DMS 273 (cell line): Measurements from ENCODE around the gene RPS26.
"Not testable (repeated sequence)": the region's sequence is repeated elsewhere in the genome, so short reads cannot be mapped to it uniquely, and the experiment has no call there.

Source experiments
- DNase-seq: peaks from one replicate; lab custom pipeline; 2025; ENCODE audit not compliant: unreplicated experiment; lab: John Stamatoyannopoulos, UW

Gene RPS26

GRCh38 chr12:56041552-56042429, at the start of gene RPS26:
RPS26 (plus strand) TSS chr12:56041918; CDS start chr12:56042167, 249 bp downstream.
- DNase-seq = peak; percentile 99

GRCh38 chr12:55993230-55993853, 48.4 kb upstream of the RPS26 start:
- no peak for DNase-seq

- DNase-seq = no peak
Measured at GRCh38 chr12:55995366-55995765, 46.4 kb upstream of the RPS26 start.

- peak; percentile 75 for DNase-seq
Measured at GRCh38 chr12:55996201-55996714, 45.5 kb upstream of the RPS26 start.

GRCh38 chr12:55996715-55997534, 44.8 kb upstream of the RPS26 start, which contains the start of gene SUOX:
SUOX (plus strand) TSS chr12:55997276; CDS start chr12:56002222, 4,946 bp downstream.
- peak; percentile 91 for DNase-seq

- DNase-seq = no peak
Measured at GRCh38 chr12:55997535-55997859, 44.2 kb upstream of the RPS26 start.

- not testable (repeated sequence) for DNase-seq
Measured at GRCh38 chr12:55999522-55999921, 42.2 kb upstream of the RPS26 start.

- not testable (repeated sequence) for DNase-seq
Measured at GRCh38 chr12:55999999-56000540, 41.6 kb upstream of the RPS26 start.

GRCh38 chr12:56001487-56002100, 40.1 kb upstream of the RPS26 start:
- no peak for DNase-seq

GRCh38 chr12:56003376-56003775, 38.3 kb upstream of the RPS26 start:
- not testable (repeated sequence) for DNase-seq

GRCh38 chr12:56004211-56004610, 37.5 kb upstream of the RPS26 start:
- DNase-seq = no peak

GRCh38 chr12:56007564-56008559, 33.9 kb upstream of the RPS26 start:
- DNase-seq = peak; percentile 57

GRCh38 chr12:56010111-56010570, 31.6 kb upstream of the RPS26 start:
- DNase-seq = no peak

GRCh38 chr12:56011509-56012090, 30.1 kb upstream of the RPS26 start:
- DNase-seq = no peak

GRCh38 chr12:56013482-56013881, 28.2 kb upstream of the RPS26 start:
- DNase-seq = no peak

GRCh38 chr12:56014205-56014604, 27.5 kb upstream of the RPS26 start:
- DNase-seq = no peak

GRCh38 chr12:56017181-56017580, 24.5 kb upstream of the RPS26 start:
- DNase-seq = no peak

GRCh38 chr12:56018356-56018755, 23.4 kb upstream of the RPS26 start:
- no peak for DNase-seq
